ENCODE results near the gene JAK3. TPM values are rescaled to one million over a fixed set of nuclear protein-coding genes. Genes with fewer than 3 reads are reported as not detected.
"Not testable (repeated sequence)": the region's sequence is repeated elsewhere in the genome, so short reads cannot be mapped to it uniquely, and the experiment has no call there.

Gene JAK3
- total RNA-seq, 1 experiment from 2014 or later = not detected

DNA sequence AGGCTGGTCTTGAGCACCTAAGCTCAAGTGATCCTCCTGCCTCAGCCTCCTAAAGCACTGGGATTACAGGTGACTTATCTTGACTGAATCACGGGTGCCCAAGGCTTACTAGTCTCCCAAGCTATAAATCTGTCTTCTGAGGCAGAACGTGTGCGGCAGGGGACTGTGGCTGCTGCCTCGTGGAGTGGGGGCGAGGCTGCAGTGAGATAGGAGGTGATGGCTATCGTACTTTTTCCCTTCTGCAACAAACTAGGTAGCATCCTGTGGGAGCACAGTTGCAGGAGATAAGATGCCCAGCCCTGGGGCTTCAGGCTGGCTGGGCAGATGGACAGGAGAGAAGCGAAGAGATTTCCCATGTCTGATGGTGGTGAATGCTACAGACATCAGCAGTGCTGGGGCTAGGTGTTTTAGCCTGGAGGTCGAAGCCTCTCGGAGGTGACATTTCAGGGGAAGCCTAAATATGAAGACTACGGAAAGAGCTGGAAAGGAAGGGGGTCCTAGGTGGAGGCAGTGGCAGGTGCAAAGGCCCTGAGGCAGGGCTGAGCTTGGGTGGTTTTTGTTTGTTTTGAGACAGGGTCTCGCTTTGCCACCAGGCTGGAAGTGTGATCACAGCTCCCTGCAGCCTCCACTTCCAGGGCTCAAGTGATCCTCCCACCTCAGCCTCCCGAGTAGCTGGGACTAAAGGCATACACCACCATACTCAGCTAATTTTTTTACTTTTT lies 45.5 kb downstream of the JAK3 start:
- H3K4me1 ChIP-seq = peaks cover 7% of the 10 kb centered on the region
- Mint-ChIP-seq H3K4me3 (ENCODE audit: unreplicated experiment) (no peak overlapping the region), H3K36me3 (ENCODE audit: insufficient read depth, unreplicated experiment) (no peaks in the 10 kb centered on the region), H3K9me3 (ENCODE audit: unreplicated experiment) (no peaks in the 10 kb centered on the region), H3K27me3 (ENCODE audit: insufficient read depth, unreplicated experiment) (no peaks in the 10 kb centered on the region), H3K27ac (ENCODE audit: unreplicated experiment) (no peak overlapping the region), H3K4me1 (ENCODE audit: low read depth, unreplicated experiment) (no peaks in the 10 kb centered on the region)
- no peak for DNase-seq
- no TSS peak for BruUV-seq (replicated peaks)
- TF ChIP-seq CTCF (IDR thresholded peaks at IDR 0.05; ENCODE audit: insufficient read depth in 1 of 2, low read depth in 1 of 2, low read length in 1 of 2, severe bottlenecking in 1 of 2, unreplicated experiment in 1 of 2) = no peak
- intact Hi-C loops (cut with micrococcal nuclease; ENCODE audit: unreplicated experiment) = no loop called here
- no peaks in the 10 kb centered on the region for H3K9me3 ChIP-seq
- ChIA-PET POLR2A (no interaction called here), CTCF (no interaction called here)
- no peaks in the 10 kb centered on the region for H3K27me3 ChIP-seq (replicated peaks; ENCODE audit: control insufficient read depth, insufficient read depth, low read length)
- no peak overlapping the region for H3K4me3 ChIP-seq (ENCODE audit: low read depth, low read length)
- H3K36me3 ChIP-seq (ENCODE audit: control insufficient read depth, insufficient read depth, low read length) = no peaks in the 10 kb centered on the region

DNA sequence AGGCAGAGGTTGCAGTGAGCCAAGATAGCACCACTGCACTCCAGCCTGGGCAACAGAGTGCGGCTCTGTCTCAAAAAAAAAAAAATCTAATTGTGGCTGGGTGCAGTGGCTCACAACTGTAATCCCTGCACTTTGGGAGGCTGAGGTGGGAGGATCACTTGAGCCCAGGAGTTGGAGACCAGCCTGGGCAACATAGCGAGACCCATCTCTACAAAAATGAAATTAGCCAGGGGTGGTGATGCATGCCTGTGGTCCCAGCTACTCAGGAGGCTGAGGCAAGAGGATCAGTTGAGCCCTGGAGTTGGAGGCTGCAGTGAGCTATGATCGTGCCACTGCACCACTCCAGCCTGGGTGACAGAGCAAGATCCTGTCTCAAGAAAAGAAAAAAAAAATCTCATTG lies 49.2 kb downstream of the JAK3 start:
- H3K27ac Mint-ChIP-seq (ENCODE audit: unreplicated experiment); H3K27me3 ChIP-seq (replicated peaks; ENCODE audit: control insufficient read depth, insufficient read depth, low read length); H3K9me3 ChIP-seq; BruUV-seq (replicated peaks); H3K27me3 Mint-ChIP-seq (ENCODE audit: insufficient read depth, unreplicated experiment); H3K9me3 Mint-ChIP-seq (ENCODE audit: unreplicated experiment); H3K4me3 ChIP-seq (ENCODE audit: low read depth, low read length); H3K4me1 Mint-ChIP-seq (ENCODE audit: low read depth, unreplicated experiment); H3K36me3 Mint-ChIP-seq (ENCODE audit: insufficient read depth, unreplicated experiment); intact Hi-C loops (cut with micrococcal nuclease; ENCODE audit: unreplicated experiment); H3K4me3 Mint-ChIP-seq (ENCODE audit: unreplicated experiment); DNase-seq; H3K36me3 ChIP-seq (ENCODE audit: control insufficient read depth, insufficient read depth, low read length): not testable (repeated sequence)
- POLR2A ChIA-PET = interaction anchor here (0.6 kb wide), 1 partner anchor 10 kb away, joined by 3 read pairs; no protein-coding TSS in a partner anchor
- peaks cover 22% of the 10 kb centered on the region for H3K4me1 ChIP-seq
- CTCF ChIA-PET = interaction anchor here (0.6 kb wide), 1 partner anchor 691 kb away, joined by 4 read pairs; no protein-coding TSS in a partner anchor

DNA sequence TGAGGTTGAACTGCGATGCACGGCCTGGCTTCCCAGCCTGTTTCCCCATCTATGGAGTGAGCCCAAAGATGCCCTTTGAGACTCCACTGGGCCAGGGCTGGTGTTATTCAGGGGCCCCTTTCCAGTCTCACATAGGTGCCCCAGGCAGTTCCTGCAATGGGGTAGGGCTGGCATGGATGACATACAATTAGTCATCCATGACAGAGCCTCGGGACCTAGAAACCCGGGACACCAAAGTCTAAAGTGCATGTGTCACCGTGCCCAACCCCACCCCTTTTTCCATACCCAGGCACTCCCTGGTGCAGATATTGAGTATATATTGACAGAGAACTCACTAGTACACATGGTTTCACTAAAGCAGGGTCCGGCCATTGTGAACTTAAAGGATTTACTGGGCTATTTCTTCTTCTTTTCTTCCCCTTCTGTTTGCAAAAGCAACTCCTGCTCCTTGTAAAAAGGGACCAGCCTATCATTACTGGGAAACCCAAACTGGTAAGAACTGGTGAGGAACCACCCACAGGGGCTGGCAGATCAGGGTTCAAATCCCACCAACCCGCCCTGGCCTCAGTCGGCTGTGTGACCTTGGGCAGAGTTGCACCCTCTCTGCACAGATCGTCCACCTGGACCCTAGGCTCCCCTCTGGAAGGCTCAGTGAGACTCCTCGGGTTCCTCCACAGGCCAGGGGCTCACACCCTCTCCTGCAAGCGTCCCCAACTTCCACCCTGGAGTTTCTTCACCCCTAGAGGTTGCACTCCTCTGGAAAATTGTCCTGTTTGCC lies 50.2 kb downstream of the JAK3 start:
- Histone ChIP-seq H3K4me1 (peaks cover 22% of the 10 kb centered on the region), H3K27me3 (replicated peaks; ENCODE audit: control insufficient read depth, insufficient read depth, low read length) (no peaks in the 10 kb centered on the region), H3K36me3 (ENCODE audit: control insufficient read depth, insufficient read depth, low read length) (no peaks in the 10 kb centered on the region), H3K4me3 (ENCODE audit: low read depth, low read length) (no peak overlapping the region), H3K9me3 (no peaks in the 10 kb centered on the region; the same call in 1 of the 2 replicates)
- Mint-ChIP-seq H3K4me3 (ENCODE audit: unreplicated experiment) (no peak overlapping the region), H3K27me3 (ENCODE audit: insufficient read depth, unreplicated experiment) (peaks cover 2% of the 10 kb centered on the region), H3K4me1 (ENCODE audit: low read depth, unreplicated experiment) (no peaks in the 10 kb centered on the region), H3K36me3 (ENCODE audit: insufficient read depth, unreplicated experiment) (no peaks in the 10 kb centered on the region), H3K27ac (ENCODE audit: unreplicated experiment) (no peak overlapping the region), H3K9me3 (ENCODE audit: unreplicated experiment) (no peaks in the 10 kb centered on the region)
- no peak for TF ChIP-seq CTCF (IDR thresholded peaks at IDR 0.05; ENCODE audit: insufficient read depth in 1 of 2, low read depth in 1 of 2, low read length in 1 of 2, severe bottlenecking in 1 of 2, unreplicated experiment in 1 of 2)
- ChIA-PET CTCF (no interaction called here), POLR2A (interaction anchor here (0.5 kb wide), 1 partner anchor 1831 kb away, joined by 3 read pairs; no protein-coding TSS in a partner anchor)
- no TSS peak for BruUV-seq (replicated peaks)
- DNase-seq = peak; percentile 48 to 78
- intact Hi-C loops (cut with micrococcal nuclease; ENCODE audit: unreplicated experiment) = no loop called here

Data from Caco-2 (cell line).